Parathyroid adenoma (tissue), 2 donors: ENCODE results near the gene ZNF620.
"Not testable (repeated sequence)": the region's sequence is repeated elsewhere in the genome, so short reads cannot be mapped to it uniquely, and the experiment has no call there.

Experiments used
- H2AFZ ChIP-seq: fragments of 300-600 bp; sonication (generic); one replicate; pipeline ENCODE4 v1.7.0; 2017; ENCODE audit warnings: antibody characterized with exemption, mild to moderate bottlenecking
- H3K27ac ChIP-seq: fragments of 300-600 bp; sonication (generic); one replicate; pipeline ENCODE4 v1.7.0; 2017
- H3K27me3 ChIP-seq: fragments of 300-600 bp; sonication (generic); one replicate; pipeline ENCODE4 v1.7.0; 2017; ENCODE audit warnings: low read length; ENCODE audit not compliant: control insufficient read depth, insufficient read depth
- H3K36me3 ChIP-seq: fragments of 300-600 bp; sonication (generic); one replicate; pipeline ENCODE4 v1.7.0; 2017; ENCODE audit warnings: low read length; ENCODE audit not compliant: control insufficient read depth, insufficient read depth
- H3K4me1 ChIP-seq: fragments of 300-600 bp; sonication (generic); one replicate; pipeline ENCODE4 v1.7.0; 2017; ENCODE audit warnings: control low read depth
- H3K4me2 ChIP-seq: fragments of 300-600 bp; sonication (generic); one replicate; pipeline ENCODE4 v1.7.0; 2017; ENCODE audit warnings: low read length
- H3K4me3 ChIP-seq: fragments of 300-600 bp; sonication (generic); one replicate; pipeline ENCODE4 v1.7.0; 2017; ENCODE audit warnings: low read depth, low read length
- H3K79me2 ChIP-seq: fragments of 300-600 bp; sonication (generic); one replicate; pipeline ENCODE4 v1.7.0; 2017; ENCODE audit warnings: control low read depth
- H3K9ac ChIP-seq: fragments of 300-600 bp; sonication (generic); one replicate; pipeline ENCODE4 v1.7.0; 2017; ENCODE audit warnings: mild to moderate bottlenecking
- H3K9me3 ChIP-seq: fragments of 300-600 bp; sonication (generic); one replicate; pipeline ENCODE4 v1.7.0; 2017; ENCODE audit warnings: low read length; ENCODE audit not compliant: control insufficient read depth
- TF ChIP-seq, protein P1 (sequence below): fragments of 300-600 bp; sonication (generic); IDR thresholded peaks from one replicate; pipeline ENCODE4 v1.7.0; 2017; ENCODE audit warnings: antibody characterized with exemption, mild to moderate bottlenecking
- donor health status: primary hyperparathyroidism.

Gene ZNF620

GRCh38 chr3:40461161-40461560 lies 44.7 kb upstream of the ZNF620 start:
- Histone ChIP-seq H3K4me2 (no peak overlapping the region), H3K79me2 (peaks cover 9% of the 10 kb centered on the region), H3K9me3 (no peaks in the 10 kb centered on the region), H3K4me3 (no peak overlapping the region), H3K27me3 (no peaks in the 10 kb centered on the region), H2AFZ (no peak overlapping the region), H3K9ac (no peak overlapping the region), H3K4me1 (peaks cover 8% of the 10 kb centered on the region), H3K36me3 (no peaks in the 10 kb centered on the region), H3K27ac (no peak overlapping the region)
- TF ChIP-seq, protein P1, sequence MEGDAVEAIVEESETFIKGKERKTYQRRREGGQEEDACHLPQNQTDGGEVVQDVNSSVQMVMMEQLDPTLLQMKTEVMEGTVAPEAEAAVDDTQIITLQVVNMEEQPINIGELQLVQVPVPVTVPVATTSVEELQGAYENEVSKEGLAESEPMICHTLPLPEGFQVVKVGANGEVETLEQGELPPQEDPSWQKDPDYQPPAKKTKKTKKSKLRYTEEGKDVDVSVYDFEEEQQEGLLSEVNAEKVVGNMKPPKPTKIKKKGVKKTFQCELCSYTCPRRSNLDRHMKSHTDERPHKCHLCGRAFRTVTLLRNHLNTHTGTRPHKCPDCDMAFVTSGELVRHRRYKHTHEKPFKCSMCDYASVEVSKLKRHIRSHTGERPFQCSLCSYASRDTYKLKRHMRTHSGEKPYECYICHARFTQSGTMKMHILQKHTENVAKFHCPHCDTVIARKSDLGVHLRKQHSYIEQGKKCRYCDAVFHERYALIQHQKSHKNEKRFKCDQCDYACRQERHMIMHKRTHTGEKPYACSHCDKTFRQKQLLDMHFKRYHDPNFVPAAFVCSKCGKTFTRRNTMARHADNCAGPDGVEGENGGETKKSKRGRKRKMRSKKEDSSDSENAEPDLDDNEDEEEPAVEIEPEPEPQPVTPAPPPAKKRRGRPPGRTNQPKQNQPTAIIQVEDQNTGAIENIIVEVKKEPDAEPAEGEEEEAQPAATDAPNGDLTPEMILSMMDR = no peak

DNA sequence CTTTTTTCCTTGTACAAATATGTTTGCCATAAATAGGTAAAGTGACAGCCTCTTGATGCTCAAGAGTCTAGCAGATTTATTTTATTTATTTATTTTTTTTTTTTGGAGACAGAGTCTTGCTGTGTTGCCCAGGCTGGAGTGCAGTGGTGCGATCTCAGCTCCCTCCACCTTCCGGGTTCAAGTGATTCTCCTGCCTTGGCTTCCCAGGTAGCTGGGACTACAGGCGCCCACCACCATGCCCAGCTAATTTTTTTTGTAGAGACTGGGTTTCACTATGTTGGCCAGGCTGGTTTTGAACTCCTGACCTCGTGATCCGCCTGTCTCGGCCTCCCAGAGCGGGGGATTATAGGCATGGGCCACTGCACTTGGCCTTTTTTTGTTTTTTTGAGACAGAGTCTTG lies 43.0 kb upstream of the ZNF620 start:
- H3K4me1 ChIP-seq, H3K4me2 ChIP-seq, H3K36me3 ChIP-seq, H3K4me3 ChIP-seq, H3K79me2 ChIP-seq, H3K27ac ChIP-seq, H3K9me3 ChIP-seq, H3K9ac ChIP-seq, H3K27me3 ChIP-seq, H2AFZ ChIP-seq: not testable (repeated sequence)

DNA sequence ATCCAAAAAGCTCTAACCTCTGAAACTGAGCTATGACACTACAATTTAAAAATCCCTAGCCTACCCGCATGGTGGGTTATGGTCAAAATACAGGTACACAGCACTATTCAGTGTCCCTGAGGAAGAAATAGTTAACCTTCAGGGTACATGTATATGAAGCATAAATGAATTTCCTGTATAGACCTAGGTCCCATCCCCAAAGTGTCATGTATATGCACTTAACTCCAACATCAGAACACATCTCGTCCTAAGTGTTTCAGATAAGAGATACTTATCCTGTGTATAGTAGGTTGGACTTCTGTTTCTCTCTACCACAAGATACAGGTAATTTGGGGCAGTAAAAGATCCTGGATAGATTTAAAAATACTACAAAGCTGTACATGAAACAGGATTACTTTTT lies 42.3 kb upstream of the ZNF620 start:
- Histone ChIP-seq H3K36me3 (no peaks in the 10 kb centered on the region), H3K4me2 (no peak overlapping the region), H2AFZ (no peak overlapping the region), H3K4me3 (no peak overlapping the region), H3K9me3 (no peaks in the 10 kb centered on the region), H3K27ac (no peak overlapping the region), H3K27me3 (no peaks in the 10 kb centered on the region), H3K79me2 (no peaks in the 10 kb centered on the region), H3K9ac (no peak overlapping the region), H3K4me1 (peaks cover under 1% of the 10 kb centered on the region)
- TF ChIP-seq, protein P1 = no peak

- no peak overlapping the region for H3K27ac ChIP-seq
- no peaks in the 10 kb centered on the region for H3K27me3 ChIP-seq
- H3K79me2 ChIP-seq = no peaks in the 10 kb centered on the region
- H3K4me1 ChIP-seq = no peaks in the 10 kb centered on the region
- H3K4me2 ChIP-seq = no peak overlapping the region
- TF ChIP-seq, protein P1 = no peak
- no peaks in the 10 kb centered on the region for H3K9me3 ChIP-seq
- no peak overlapping the region for H3K4me3 ChIP-seq
- H3K36me3 ChIP-seq = no peaks in the 10 kb centered on the region
- no peak overlapping the region for H2AFZ ChIP-seq
- H3K9ac ChIP-seq = no peak overlapping the region
These were observed 41.3 kb upstream of the ZNF620 start for GRCh38 chr3:40464339-40465110.

GRCh38 chr3:40465111-40465407 lies 40.8 kb upstream of the ZNF620 start:
- TF ChIP-seq, protein P1 = no peak
- no peaks in the 10 kb centered on the region for H3K36me3 ChIP-seq
- H3K27me3 ChIP-seq = no peaks in the 10 kb centered on the region

More at GRCh38 chr3:40465111-40465407, 40.8 kb upstream of the ZNF620 start:
- H3K9me3 ChIP-seq = no peaks in the 10 kb centered on the region
- H3K9ac ChIP-seq = no peak overlapping the region
- H3K79me2 ChIP-seq = no peaks in the 10 kb centered on the region
- H3K4me2 ChIP-seq = no peak overlapping the region
- H3K4me1 ChIP-seq = no peaks in the 10 kb centered on the region
- no peak overlapping the region for H2AFZ ChIP-seq
- H3K27ac ChIP-seq = no peak overlapping the region
- no peak overlapping the region for H3K4me3 ChIP-seq
